Activated CD4-positive, alpha-beta T cell treated with anti-CD3 and anti-CD28 coated beads, Interleukin-2, Interleukin-4, amounts not matched to agents 100 ng/mL and 50 ng/mL, durations not matched to agents 16 hours and 8 hours (primary cell): Measurements from ENCODE around the gene LRCH1.

Experiments
- DNase-seq: peaks from one replicate; pipeline ENCODE4 v3.0.0-alpha.2; 2020; ENCODE audit warnings: low spot score

Gene LRCH1

GRCh38 chr13:46562152-46562551 lies 9.2 kb downstream of the LRCH1 start:
- no peak for DNase-seq

- DNase-seq: no peak
These were observed 9.6 kb downstream of the LRCH1 start for GRCh38 chr13:46562581-46562980.

GRCh38 chr13:46565808-46566750 lies 13.1 kb downstream of the LRCH1 start:
- no peak for DNase-seq

- no peak for DNase-seq
These were observed 14.7 kb downstream of the LRCH1 start for GRCh38 chr13:46567671-46568070.

GRCh38 chr13:46569456-46569855 lies 16.5 kb downstream of the LRCH1 start:
- DNase-seq: no peak

GRCh38 chr13:46570273-46570672 lies 17.3 kb downstream of the LRCH1 start:
- DNase-seq: no peak

- DNase-seq: peak; percentile 58
These were observed 18.4 kb downstream of the LRCH1 start for GRCh38 chr13:46571189-46571908.

GRCh38 chr13:46571909-46572595 lies 19.1 kb downstream of the LRCH1 start:
- DNase-seq: no peak

GRCh38 chr13:46572752-46573431 lies 19.9 kb downstream of the LRCH1 start:
- no peak for DNase-seq

GRCh38 chr13:46575301-46575771 lies 22.4 kb downstream of the LRCH1 start:
- DNase-seq: no peak

- DNase-seq: no peak
These were observed 22.9 kb downstream of the LRCH1 start for GRCh38 chr13:46575818-46576221.

- DNase-seq: no peak
These were observed 23.8 kb downstream of the LRCH1 start for GRCh38 chr13:46576762-46577161.

- DNase-seq: no peak
These were observed 25.0 kb downstream of the LRCH1 start for GRCh38 chr13:46577696-46578589.

- DNase-seq: no peak
These were observed 25.6 kb downstream of the LRCH1 start for GRCh38 chr13:46578590-46578975.

- DNase-seq: no peak
These were observed 27.4 kb downstream of the LRCH1 start for GRCh38 chr13:46580362-46580839.

- no peak for DNase-seq
These were observed 29.2 kb downstream of the LRCH1 start for GRCh38 chr13:46582190-46582589.

- DNase-seq: no peak
These were observed 34.0 kb downstream of the LRCH1 start for GRCh38 chr13:46586751-46587514.

GRCh38 chr13:46587807-46588418 lies 34.9 kb downstream of the LRCH1 start:
- no peak for DNase-seq

- no peak for DNase-seq
These were observed 39.4 kb downstream of the LRCH1 start for GRCh38 chr13:46592385-46592784.
